ENCODE results near the gene SCML1. TPM values are rescaled to one million over a fixed set of nuclear protein-coding genes. Genes with fewer than 3 reads are reported as not detected.

The SCML1 gene
- polyA plus RNA-seq, 1 donor (not counting 4 experiments of a cell fraction or from before 2014, with no cell fraction given): 19.9 TPM

- Histone ChIP-seq H4K20me1 (ENCODE audit: control insufficient read depth, extremely low read depth, insufficient read depth, low read length) (no peaks in the 10 kb centered on the region), H3K27ac (ENCODE audit: control insufficient read depth, insufficient read depth, low read length) (no peak overlapping the region), H3K4me2 (ENCODE audit: control insufficient read depth, extremely low read depth, insufficient read depth, low read depth, low read length) (no peak overlapping the region), H3K27me3 (ENCODE audit: control insufficient read depth, extremely low read depth, insufficient read depth, low read length) (peaks cover 3% of the 10 kb centered on the region), H3K79me2 (ENCODE audit: control insufficient read depth, insufficient read depth, low read length) (no peaks in the 10 kb centered on the region), H3K36me3 (ENCODE audit: control insufficient read depth in 2 of 2, extremely low read depth in 1 of 2, insufficient read depth in 2 of 2, low read length in 2 of 2) (no peaks in the 10 kb centered on the region), H2AFZ (ENCODE audit: control insufficient read depth, low read length) (no peak overlapping the region), H3K4me3 (ENCODE audit: control insufficient read depth in 2 of 3, extremely low read depth in 1 of 3, insufficient read depth in 2 of 3, low read depth in 1 of 3, low read length in 3 of 3) (no peak overlapping the region), H3K9ac (ENCODE audit: control insufficient read depth, extremely low read depth, insufficient read depth, low read length) (no peak overlapping the region), H3K9me1 (ENCODE audit: control insufficient read depth, extremely low read depth, insufficient read depth, low read length) (no peaks in the 10 kb centered on the region), H3K9me3 (ENCODE audit: control insufficient read depth, low read depth, low read length) (no peaks in the 10 kb centered on the region), H3K4me1 (ENCODE audit: control insufficient read depth, extremely low read depth, insufficient read depth, low read length) (no peaks in the 10 kb centered on the region)
- FAIRE-seq (no peak), DNase-seq (ENCODE audit: low read depth, low spot score) (no peak)
- dilution Hi-C loops (cut with MboI; ENCODE audit: extremely low pct_ligation_motif_present, low sequenced_read_pairs): no loop called here
- TF ChIP-seq CTCF (optimal IDR thresholded peaks at IDR 0.05 in 1 of 3, IDR thresholded peaks at IDR 0.05 in 1 of 3, conservative IDR thresholded peaks at IDR 0.05 in 1 of 3; ENCODE audit: extremely low read depth in 1 of 3, insufficient read depth in 2 of 3, low read length in 3 of 3) (no peak), EZH2 (IDR thresholded peaks at IDR 0.05; ENCODE audit: low read length) (no peak)
Measured at GRCh38 chrX:17788956-17789562, 51.8 kb downstream of the SCML1 start.

GRCh38 chrX:17792826-17793225 lies 55.5 kb downstream of the SCML1 start:
- TF ChIP-seq CTCF (optimal IDR thresholded peaks at IDR 0.05 in 1 of 3, IDR thresholded peaks at IDR 0.05 in 1 of 3, conservative IDR thresholded peaks at IDR 0.05 in 1 of 3; ENCODE audit: extremely low read depth in 1 of 3, insufficient read depth in 2 of 3, low read length in 3 of 3) (no peak), EZH2 (IDR thresholded peaks at IDR 0.05; ENCODE audit: low read length) (no peak)

More at GRCh38 chrX:17792826-17793225, 55.5 kb downstream of the SCML1 start:
- H3K4me3 ChIP-seq (ENCODE audit: control insufficient read depth in 2 of 3, extremely low read depth in 1 of 3, insufficient read depth in 2 of 3, low read depth in 1 of 3, low read length in 3 of 3): no peak overlapping the region
- H3K27me3 ChIP-seq (ENCODE audit: control insufficient read depth, extremely low read depth, insufficient read depth, low read length): peaks cover 3% of the 10 kb centered on the region
- no peak overlapping the region for H3K9ac ChIP-seq (ENCODE audit: control insufficient read depth, extremely low read depth, insufficient read depth, low read length)
- H4K20me1 ChIP-seq (ENCODE audit: control insufficient read depth, extremely low read depth, insufficient read depth, low read length): no peaks in the 10 kb centered on the region
- FAIRE-seq (no peak), DNase-seq (ENCODE audit: low read depth, low spot score) (no peak)
- H3K4me2 ChIP-seq (ENCODE audit: control insufficient read depth, extremely low read depth, insufficient read depth, low read depth, low read length): no peak overlapping the region
- dilution Hi-C loops (cut with MboI; ENCODE audit: extremely low pct_ligation_motif_present, low sequenced_read_pairs): no loop called here
- H3K9me1 ChIP-seq (ENCODE audit: control insufficient read depth, extremely low read depth, insufficient read depth, low read length): no peaks in the 10 kb centered on the region
- H3K79me2 ChIP-seq (ENCODE audit: control insufficient read depth, insufficient read depth, low read length): no peaks in the 10 kb centered on the region
- H2AFZ ChIP-seq (ENCODE audit: control insufficient read depth, low read length): no peak overlapping the region
- H3K27ac ChIP-seq (ENCODE audit: control insufficient read depth, insufficient read depth, low read length): no peak overlapping the region
- H3K9me3 ChIP-seq (ENCODE audit: control insufficient read depth, low read depth, low read length): peaks cover 2% of the 10 kb centered on the region
- no peaks in the 10 kb centered on the region for H3K36me3 ChIP-seq (ENCODE audit: control insufficient read depth in 2 of 2, extremely low read depth in 1 of 2, insufficient read depth in 2 of 2, low read length in 2 of 2)
- no peaks in the 10 kb centered on the region for H3K4me1 ChIP-seq (ENCODE audit: control insufficient read depth, extremely low read depth, insufficient read depth, low read length)
